Pancreas (tissue), 10 donors: Measurements from ENCODE around the gene EPHA1. TPM values are rescaled to one million over a fixed set of nuclear protein-coding genes. Genes with fewer than 3 reads are reported as not detected.
"Not testable (repeated sequence)": the region's sequence is repeated elsewhere in the genome, so short reads cannot be mapped to it uniquely, and the experiment has no call there.

Experiments
- ATAC-seq, 4 donors: fragments of 200-7000 bp; cut with Tn5 transposase; one replicate each; pipeline versions ENCODE4 v1.8.0 to v1.9.1; 2020; ENCODE audit warnings: mild to moderate bottlenecking in 4 of 4, moderate library complexity in 4 of 4
- DNase-seq, 6 donors: peaks; one replicate each; pipeline ENCODE4 v3.0.0-alpha.2; 2020
- FAIRE-seq: peaks from 2 replicates; lab custom pipeline; 2012; peaks lifted over from hg19 to GRCh38; lab: Jason Lieb, UNC
- H3K27ac ChIP-seq, 4 donors: fragments of 200-600 bp; sonication (generic); 1 replicate in 3 of 4; 2 replicates in 1 of 4; pipeline versions ENCODE4 v1.5.0 to v1.8.0; 2020
- H3K27me3 ChIP-seq, 4 donors: fragments of 200-600 bp; one replicate each; pipeline ENCODE4 v1.8.0; 2021
- H3K36me3 ChIP-seq, 3 donors: fragments of 200-600 bp; sonication (generic) in 1 of 3; one replicate each; pipeline versions ENCODE4 v1.5.0 to v1.8.0; 2020 to 2021
- H3K4me1 ChIP-seq, 3 donors: fragments of 200-600 bp; one replicate each; pipeline ENCODE4 v1.8.0; 2021
- H3K4me3 ChIP-seq, 4 donors: fragments of 200-600 bp; sonication (generic) in 2 of 4; one replicate each; pipeline versions ENCODE4 v1.5.0 to v1.8.0; 2020 to 2021
- H3K9me3 ChIP-seq, 4 donors: fragments of 200-600 bp; one replicate each; pipeline ENCODE4 v1.8.0; 2021
- CTCF ChIP-seq, 4 donors: fragments of 200-600 bp; sonication (generic) in 3 of 4; IDR thresholded peaks; one replicate each; pipeline versions ENCODE4 v1.5.0 to v1.8.0; 2021; ENCODE audit warnings: antibody characterized with exemption in 4 of 4
- WGBS, 2 donors: extraction: QIAGEN DNeasy Blood & Tissue Kit; methylation state at CpG; one replicate each; pipeline ENCODE4 v1.1.7; 2013; 5-methylcytosine and 5-hydroxymethylcytosine counted together
- intact Hi-C, 3 donors: fragments of 100-400 bp; cut with DNase I; formaldehyde crosslinking; loops; one replicate each; pipeline versions ENCODE4 v1.11.1 to v1.14.2; 2022
- polyA plus RNA-seq, 2 donors: library from polyadenylated mRNA; stranded (reverse); fragments of 200-250 nt; gene quantifications; one replicate each; pipeline ENCODE4 v1.2.3, GENCODE V29; 2013
- total RNA-seq, 6 donors: library from RNA; stranded (reverse); fragmentation: NEBNext Ultra II Directional in 4 of 6; extraction: Animal tissue kit (Norgen Biotek cat#: 25700) in 4 of 6; gene quantifications; one replicate each; pipeline versions ENCODE4 v1.2.1 to v1.2.4, GENCODE V29; 2021 to 2023
- donor health status: healthy with polysubstance abuse.
- donor health status: DM: no; HTN: no; CAD: no; lungs with moderate emphysema.
- donor health status: DM: no; HTN: no; CAD: no.
- donor health status: control.
- donor health status: control.
- donor health status: Bipolar disorder and iron deficiency.
- donor health status: DM: yes; HTN: yes; CAD: no.
- donor health status: DM: no; HTN: no; CAD: no.
- donor health status: DM: no; HTN: no; CAD: no.
- donor health status: DM: yes; HTN: yes; CAD: no.

The EPHA1 gene
- total and polyA plus RNA-seq, 8 donors: 5.3 to 14.2 (median 7.8) TPM

- Histone ChIP-seq H3K4me1 (peaks cover 0 to 11% (median 7%) of the 10 kb centered on the region in 3 donors), H3K4me3 (peak overlapping the region; percentile 55 to 81 (median 63)), H3K9me3 (no peaks in the 10 kb centered on the region), H3K27ac (no peak overlapping the region), H3K27me3 (no peaks in the 10 kb centered on the region), H3K36me3 (no peaks in the 10 kb centered on the region)
- 33 to 38% methylated on average over 13 of the region's 13 CpGs for WGBS, 2 donors
- TF ChIP-seq CTCF (IDR thresholded peaks at IDR 0.05): no peak
- peak; percentile 11 to 34 (median 24) for ATAC-seq
- intact Hi-C loops: no loop called here
- peak in 1 of 6 donors; percentile 63 for DNase-seq
- FAIRE-seq: no peak
These were observed 1.1 kb downstream of the EPHA1 start for GRCh38 chr7:143407287-143408251.

- DNase-seq (no peak), ATAC-seq (no peak), FAIRE-seq (no peak)
- no peaks in the 10 kb centered on the region for H3K9me3 ChIP-seq
- no peaks in the 10 kb centered on the region for H3K36me3 ChIP-seq
- H3K27ac ChIP-seq: no peak overlapping the region
- no peaks in the 10 kb centered on the region for H3K27me3 ChIP-seq
- 80 to 84% methylated on average over 3 of the region's 3 CpGs for WGBS, 2 donors
- intact Hi-C loops: no loop called here
- no peak overlapping the region for H3K4me3 ChIP-seq
- peaks cover 0 to 11% (median 7%) of the 10 kb centered on the region in 3 donors for H3K4me1 ChIP-seq
- TF ChIP-seq CTCF (IDR thresholded peaks at IDR 0.05): no peak
These were observed 2.7 kb downstream of the EPHA1 start for GRCh38 chr7:143406002-143406357.

GRCh38 chr7:143405173-143406001, 3.3 kb downstream of the EPHA1 start:
- 69 to 82% methylated on average over 9 of the region's 9 CpGs for WGBS, 2 donors
- Histone ChIP-seq H3K9me3 (no peaks in the 10 kb centered on the region), H3K4me3 (no peak overlapping the region), H3K27ac (no peak overlapping the region), H3K27me3 (no peaks in the 10 kb centered on the region), H3K4me1 (peaks cover 0 to 11% (median 7%) of the 10 kb centered on the region in 3 donors), H3K36me3 (peaks cover 0 to 2% (median 0%) of the 10 kb centered on the region in 3 donors)
- DNase-seq (peak in 1 of 6 donors; percentile 12), ATAC-seq (no peak), FAIRE-seq (no peak)
- TF ChIP-seq CTCF (IDR thresholded peaks at IDR 0.05): no peak
- intact Hi-C loops: no loop called here

GRCh38 chr7:143402233-143402632, 6.4 kb downstream of the EPHA1 start:
- DNase-seq, H3K36me3 ChIP-seq, H3K9me3 ChIP-seq, ATAC-seq, intact Hi-C loops, H3K27ac ChIP-seq, H3K4me1 ChIP-seq, H3K27me3 ChIP-seq, H3K4me3 ChIP-seq, FAIRE-seq: not testable (repeated sequence)
- 78 to 84% methylated on average over 4 of the region's 4 CpGs for WGBS, 2 donors

GRCh38 chr7:143401265-143401664, 7.4 kb downstream of the EPHA1 start:
- no peaks in the 10 kb centered on the region for H3K9me3 ChIP-seq
- peaks cover 0 to 6% (median 0%) of the 10 kb centered on the region in 3 donors for H3K36me3 ChIP-seq
- intact Hi-C loops: no loop called here
- DNase-seq: no peak
- WGBS, 2 donors: 88 to 90% methylated on average over 12 of the region's 12 CpGs
- no peak for ATAC-seq
- FAIRE-seq: no peak
- no peaks in the 10 kb centered on the region for H3K27me3 ChIP-seq
- no peak for TF ChIP-seq CTCF (IDR thresholded peaks at IDR 0.05)
- H3K4me3 ChIP-seq: no peak overlapping the region
- no peak overlapping the region for H3K27ac ChIP-seq
- H3K4me1 ChIP-seq: no peaks in the 10 kb centered on the region
